ENCODE results near the gene UBE2Q2. TPM values are rescaled to one million over a fixed set of nuclear protein-coding genes. Genes with fewer than 3 reads are reported as not detected.

Gene UBE2Q2
- total and polyA plus RNA-seq, 9 of the 15 experiments (the other 6 are each of a cell fraction or from before 2014, with no cell fraction given) = 6.2 to 24.0 (median 16.2) TPM

- TF ChIP-seq STAT6 (CRISPR knock-in tag; IDR thresholded peaks at IDR 0.05) = no peak
- no peak for TF ChIP-seq ZNF318 (IDR thresholded peaks at IDR 0.05; ENCODE audit: borderline replicate concordance in 1 of 2, low read depth in 1 of 2)
- TF ChIP-seq ETV5 (CRISPR knock-in tag; IDR thresholded peaks at IDR 0.05; ENCODE audit: low read depth) = no peak
- no peak for TF ChIP-seq HLTF (IDR thresholded peaks at IDR 0.05)
- TF ChIP-seq NFE2 (IDR thresholded peaks at IDR 0.05; ENCODE audit: low read depth) = no peak
- no peak for TF ChIP-seq MAX (CRISPR knock-in tag; IDR thresholded peaks at IDR 0.05)
- TF ChIP-seq E4F1 (CRISPR knock-in tag; IDR thresholded peaks at IDR 0.05; ENCODE audit: borderline replicate concordance) = no peak
These were observed 80.5 kb downstream of the UBE2Q2 start (continued) for GRCh38 chr15:75923756-75924155.

Measured in K562 (cell line).